ENCODE results near the gene GRM5. TPM values are rescaled to one million over a fixed set of nuclear protein-coding genes. Genes with fewer than 3 reads are reported as not detected.
A peak's percentile ranks its signal among the peaks of the same experiment; 100 is the strongest.
"Not testable (repeated sequence)": the region's sequence is repeated elsewhere in the genome, so short reads cannot be mapped to it uniquely, and the experiment has no call there.

The GRM5 gene
- total RNA-seq, 1 donor from 2014 or later: not detected

- not testable (repeated sequence) for DNase-seq (ENCODE audit: low spot score)
Observed at GRCh38 chr11:88835709-88836108, 230.1 kb downstream of the GRM5 start.

- no peak for DNase-seq (ENCODE audit: low spot score)
Observed at GRCh38 chr11:88831303-88831890, 234.4 kb downstream of the GRM5 start.

DNA sequence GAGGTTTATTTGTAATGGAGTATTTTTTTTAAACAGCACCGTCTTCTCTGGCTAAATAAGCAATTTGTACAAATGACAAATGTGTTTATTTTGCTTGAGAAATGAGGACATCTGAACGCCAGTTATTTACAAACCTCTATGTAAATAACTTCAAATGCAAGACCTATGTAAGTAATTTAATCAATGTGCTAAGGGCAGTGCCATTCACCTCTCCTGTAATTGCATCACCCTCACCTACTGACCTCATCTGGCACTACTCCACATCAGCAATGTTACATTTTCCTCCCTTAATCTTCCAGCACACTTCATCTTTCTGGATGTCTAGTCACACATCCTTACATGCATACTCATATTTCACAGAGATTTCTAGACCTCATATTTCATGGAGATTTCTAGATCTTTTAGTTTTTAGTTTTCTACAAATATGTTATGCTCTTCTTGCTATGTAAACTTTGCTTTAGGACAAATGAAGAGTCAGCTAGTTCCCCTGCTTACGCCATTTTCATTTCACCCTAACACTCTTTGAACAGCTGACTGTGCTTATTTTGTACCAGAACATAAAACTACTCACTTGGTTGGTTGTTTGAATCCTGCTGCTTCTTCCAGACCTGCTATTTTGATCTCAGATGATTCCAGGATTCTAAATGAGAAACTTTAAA, 238.6 kb downstream of the GRM5 start:
- no peak for DNase-seq (ENCODE audit: low spot score)

DNA sequence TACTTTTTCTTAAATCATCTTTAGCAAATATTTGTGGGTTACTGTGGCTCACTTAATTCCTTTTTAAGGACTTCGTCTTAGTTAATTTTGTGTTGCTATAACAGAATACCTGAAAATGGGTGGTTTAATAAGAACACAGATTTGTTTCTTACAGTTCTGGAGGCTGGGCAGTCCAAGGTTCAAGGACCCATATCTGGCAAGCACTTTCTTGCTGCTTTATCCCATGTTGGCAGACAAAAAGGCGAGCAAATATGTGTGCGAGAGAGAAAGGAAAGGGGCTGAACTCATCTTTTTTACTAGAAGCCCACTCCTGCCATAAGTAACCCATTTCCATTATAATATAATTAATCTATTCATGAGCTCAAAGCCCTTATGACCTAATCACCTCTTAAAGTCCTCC, 246.2 kb downstream of the GRM5 start:
- no peak for DNase-seq (ENCODE audit: low spot score)

DNA sequence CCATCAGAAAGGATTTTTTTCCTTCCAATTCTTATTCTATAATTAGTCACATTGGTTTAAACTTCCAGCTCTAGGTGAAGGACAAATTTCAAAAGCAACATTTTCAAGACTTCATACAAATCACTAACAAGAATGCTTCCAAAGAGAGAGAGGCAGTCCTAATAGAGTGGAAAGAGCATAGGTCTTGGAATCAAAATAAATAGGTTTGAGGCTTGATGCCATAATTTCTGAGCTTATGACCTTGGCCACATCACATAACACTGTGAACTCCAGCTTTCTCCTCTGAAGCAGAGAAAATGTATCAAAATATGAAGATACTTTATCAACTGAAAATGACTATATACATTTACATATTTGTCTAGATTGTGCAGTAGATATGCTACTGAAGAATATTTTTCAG, 246.8 kb downstream of the GRM5 start:
- no peak for DNase-seq (ENCODE audit: low spot score)

DNA sequence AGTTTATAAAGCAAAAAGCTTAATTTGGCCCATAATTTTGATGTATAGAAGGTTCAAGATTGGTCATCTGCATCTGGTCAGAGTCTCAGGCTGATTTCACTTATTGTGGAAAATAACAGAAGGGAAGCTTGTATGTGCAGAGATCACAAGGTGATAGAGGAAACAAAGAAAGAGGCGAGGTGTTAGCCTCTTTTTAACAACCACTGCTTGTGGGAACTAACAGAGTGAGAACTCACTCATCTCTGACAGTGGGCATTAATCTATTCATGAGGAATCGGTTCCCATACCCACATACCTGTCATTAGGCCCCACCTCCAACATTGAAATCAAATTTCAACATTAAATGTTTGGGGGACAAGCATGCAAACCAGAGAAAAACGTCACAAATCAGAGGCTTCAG, 250.3 kb downstream of the GRM5 start:
- no peak for DNase-seq (ENCODE audit: low spot score)

GRCh38 chr11:88814076-88814475, 251.7 kb downstream of the GRM5 start:
- DNase-seq (ENCODE audit: low spot score): no peak

- DNase-seq (ENCODE audit: low spot score): no peak
Observed at GRCh38 chr11:88813233-88813915, 252.4 kb downstream of the GRM5 start.

- DNase-seq (ENCODE audit: low spot score): no peak
Observed at GRCh38 chr11:88810420-88811097, 255.2 kb downstream of the GRM5 start.

- no peak for DNase-seq (ENCODE audit: low spot score)
Observed at GRCh38 chr11:88809126-88809525, 256.7 kb downstream of the GRM5 start.

GRCh38 chr11:88807349-88807748, 258.4 kb downstream of the GRM5 start:
- no peak for DNase-seq (ENCODE audit: low spot score)

- DNase-seq (ENCODE audit: low spot score): no peak
Observed at GRCh38 chr11:88806410-88806809, 259.4 kb downstream of the GRM5 start.

DNA sequence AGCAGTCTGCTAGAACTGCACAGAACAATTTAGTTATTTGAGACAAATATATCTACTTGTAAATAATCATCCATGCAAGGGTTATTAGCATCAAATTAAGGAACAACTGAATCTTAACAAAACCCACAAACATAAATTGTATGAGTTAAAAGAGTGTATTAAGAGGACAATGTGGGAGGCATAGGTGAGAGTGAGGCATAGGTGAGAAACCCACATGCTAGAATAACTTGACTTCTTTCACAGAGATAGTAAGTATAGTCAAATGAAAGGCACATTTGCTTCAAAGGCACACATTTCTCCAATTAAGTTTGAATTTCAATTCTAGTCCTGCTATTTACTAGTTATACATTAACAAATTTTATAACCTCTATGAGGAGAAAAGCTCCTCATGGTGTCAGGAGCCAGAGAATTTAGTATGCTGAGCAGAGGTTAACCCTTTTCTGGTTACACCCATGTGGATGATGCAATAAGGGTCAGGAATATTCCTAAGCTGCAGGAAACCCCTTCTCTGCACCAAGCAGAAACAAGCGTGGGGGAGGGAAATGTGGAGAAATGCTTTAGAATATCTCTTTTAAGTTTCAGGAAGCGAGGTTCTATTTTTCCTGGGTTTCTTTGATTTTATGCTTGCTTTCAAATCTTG, 264.2 kb downstream of the GRM5 start:
- no peak for DNase-seq (ENCODE audit: low spot score)

DNA sequence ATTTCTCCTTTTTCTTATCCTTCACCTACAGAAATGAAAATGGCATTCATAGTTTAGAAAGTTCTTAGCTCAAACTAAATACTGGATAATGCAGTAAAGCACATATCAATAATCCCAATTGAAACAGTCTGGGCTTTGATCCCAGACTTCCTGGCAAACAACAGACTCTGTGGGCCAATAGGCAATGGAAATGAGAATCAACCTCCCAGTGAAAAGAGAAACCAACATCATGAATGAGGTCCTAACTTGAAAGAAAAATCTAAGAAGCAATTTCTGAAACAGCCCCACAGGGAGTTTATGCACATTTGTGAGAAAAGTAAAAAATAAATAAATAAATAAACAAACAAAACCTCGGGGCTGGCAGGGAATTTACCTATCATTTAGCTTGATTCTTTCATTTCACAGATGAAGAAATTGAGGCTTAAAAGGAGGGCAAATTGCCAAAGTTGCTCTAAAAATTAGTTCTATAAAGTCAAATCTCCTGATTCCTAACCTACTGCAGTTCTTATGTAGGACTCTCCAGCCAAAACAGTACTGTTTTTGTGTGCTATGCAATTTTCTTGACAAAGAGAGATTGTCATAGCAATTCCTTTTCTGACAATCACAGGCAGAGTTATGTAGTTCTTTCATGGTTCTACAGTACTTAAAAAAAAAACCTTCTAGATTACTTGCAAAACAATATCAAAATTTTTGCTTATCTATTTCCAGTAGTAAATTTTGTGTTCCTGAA, 265.8 kb downstream of the GRM5 start:
- DNase-seq (ENCODE audit: low spot score): no peak

- no peak for DNase-seq (ENCODE audit: low spot score)
Observed at GRCh38 chr11:88790182-88790581, 275.6 kb downstream of the GRM5 start.

- DNase-seq (ENCODE audit: low spot score): no peak
Observed at GRCh38 chr11:88779577-88779976, 286.2 kb downstream of the GRM5 start.

- DNase-seq (ENCODE audit: low spot score): no peak
Observed at GRCh38 chr11:88770475-88771079, 295.2 kb downstream of the GRM5 start.

DNA sequence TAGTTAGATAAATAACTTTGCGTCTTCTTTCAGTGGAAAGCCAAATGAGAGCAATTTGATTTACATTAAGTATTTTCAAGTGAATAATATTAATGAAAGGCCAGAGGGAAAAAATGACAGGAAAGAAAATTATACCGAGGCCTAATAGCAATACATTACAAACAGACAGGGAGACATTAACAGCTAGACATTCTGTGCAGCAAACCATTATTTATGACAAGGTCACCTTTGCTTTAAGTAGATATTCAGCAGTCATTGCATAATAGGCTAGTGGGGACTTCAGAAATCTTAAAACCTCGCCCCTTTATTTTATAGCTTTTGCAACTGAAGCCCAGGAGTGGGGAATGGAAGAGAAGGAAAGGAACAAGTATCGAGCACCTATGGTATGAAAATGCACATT, 321.6 kb downstream of the GRM5 start:
- no peak for DNase-seq (ENCODE audit: low spot score)

GRCh38 chr11:88739524-88739923, 326.3 kb downstream of the GRM5 start:
- no peak for DNase-seq (ENCODE audit: low spot score)

GRCh38 chr11:88709567-88709966, 356.2 kb downstream of the GRM5 start:
- DNase-seq (ENCODE audit: low spot score): peak; percentile 41

GRCh38 chr11:88704485-88704884, 361.3 kb downstream of the GRM5 start:
- no peak for DNase-seq (ENCODE audit: low spot score)
